ENCODE data around the gene CD101.
A peak's percentile ranks its signal among the peaks of the same experiment; 100 is the strongest.

Gene CD101

GRCh38 chr1:116988908-116989307 is 12.7 kb upstream of the CD101 start:
- CTCF ChIA-PET, result no interaction called here
- POLR2A ChIA-PET, result no interaction called here
- TF ChIP-seq CTCF (IDR thresholded peaks at IDR 0.05; ENCODE audit: insufficient read depth, low read length, missing control alignments), result no peak
- H3K4me3 ChIP-seq (ENCODE audit: low read depth, low read length), result no peak overlapping the region
- DNase-seq (ENCODE audit: low read depth, low spot score), result no peak

- ChIA-PET POLR2A (no interaction called here), CTCF (no interaction called here)
- H3K4me3 ChIP-seq (ENCODE audit: low read depth, low read length), result no peak overlapping the region
- no peak for DNase-seq (ENCODE audit: low read depth, low spot score)
- TF ChIP-seq CTCF (IDR thresholded peaks at IDR 0.05; ENCODE audit: insufficient read depth, low read length, missing control alignments), result no peak
Measured at GRCh38 chr1:116989835-116990234, 11.7 kb upstream of the CD101 start.

- ChIA-PET CTCF (no interaction called here), POLR2A (interaction anchor here (0.7 kb wide), 1 partner anchor 43 kb away, joined by 4 read pairs; no protein-coding TSS in a partner anchor)
- TF ChIP-seq CTCF (IDR thresholded peaks at IDR 0.05; ENCODE audit: insufficient read depth, low read length, missing control alignments), result no peak
- no peak overlapping the region for H3K4me3 ChIP-seq (ENCODE audit: low read depth, low read length)
- DNase-seq (ENCODE audit: low read depth, low spot score), result peak; percentile 7
Measured at GRCh38 chr1:116990612-116991151, 10.9 kb upstream of the CD101 start.

- ChIA-PET POLR2A (interaction anchor here (0.7 kb wide), 1 partner anchor 44 kb away, joined by 4 read pairs; no protein-coding TSS in a partner anchor), CTCF (no interaction called here)
- no peak for DNase-seq (ENCODE audit: low read depth, low spot score)
- H3K4me3 ChIP-seq (ENCODE audit: low read depth, low read length), result no peak overlapping the region
- TF ChIP-seq CTCF (IDR thresholded peaks at IDR 0.05; ENCODE audit: insufficient read depth, low read length, missing control alignments), result no peak
Measured at GRCh38 chr1:116991171-116991845, 10.3 kb upstream of the CD101 start.

GRCh38 chr1:116991918-116992317 is 9.6 kb upstream of the CD101 start:
- ChIA-PET CTCF (no interaction called here), POLR2A (no interaction called here)
- TF ChIP-seq CTCF (IDR thresholded peaks at IDR 0.05; ENCODE audit: insufficient read depth, low read length, missing control alignments), result no peak

GRCh38 chr1:116993286-116993685 is 8.3 kb upstream of the CD101 start:
- no peak for DNase-seq (ENCODE audit: low read depth, low spot score)
- no peak for TF ChIP-seq CTCF (IDR thresholded peaks at IDR 0.05; ENCODE audit: insufficient read depth, low read length, missing control alignments)
- ChIA-PET POLR2A (no interaction called here), CTCF (no interaction called here)
- H3K4me3 ChIP-seq (ENCODE audit: low read depth, low read length), result no peak overlapping the region

More at GRCh38 chr1:116991918-116992317, 9.6 kb upstream of the CD101 start:
- no peak for DNase-seq (ENCODE audit: low read depth, low spot score)
- no peak overlapping the region for H3K4me3 ChIP-seq (ENCODE audit: low read depth, low read length)
